ENCODE measurements around the gene IDI1. TPM values are rescaled to one million over a fixed set of nuclear protein-coding genes. Genes with fewer than 3 reads are reported as not detected.

IDI1 gene
- total RNA-seq, 1 experiment from 2014 or later = 44.7 TPM

DNA sequence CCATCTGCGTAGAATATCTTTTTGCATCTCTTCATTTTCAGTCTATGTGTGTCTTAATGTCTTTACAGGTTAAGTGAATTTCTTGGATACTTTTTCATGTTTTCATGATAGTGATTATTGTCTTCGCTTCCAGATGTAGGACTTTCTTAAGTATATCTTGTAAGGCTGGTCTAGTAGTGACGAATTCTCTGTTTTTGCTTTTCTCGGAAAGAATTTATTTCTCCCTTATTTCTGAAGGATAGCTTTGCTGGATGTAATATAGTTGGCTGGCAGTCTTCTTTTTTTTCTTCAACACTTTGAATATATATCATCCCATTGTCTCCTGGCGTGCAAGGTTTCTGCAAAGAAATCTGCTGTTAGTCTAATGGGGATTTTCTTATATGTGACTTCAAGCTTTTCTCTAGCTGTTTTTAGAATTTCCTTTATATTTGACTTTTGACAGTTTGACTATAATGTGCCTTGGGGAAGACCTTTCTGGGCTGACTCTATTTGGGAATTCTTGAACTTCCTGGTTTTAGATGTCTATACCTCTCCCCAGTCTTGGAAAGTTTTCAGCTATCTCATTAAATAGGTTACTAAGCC lies 46.4 kb downstream of the IDI1 start:
- Histone ChIP-seq H3K27me3 (ENCODE audit: insufficient read depth, low read length) (no peaks in the 10 kb centered on the region), H4K20me1 (ENCODE audit: control insufficient read depth, insufficient read depth, insufficient read length) (peaks cover 2% of the 10 kb centered on the region), H3K9me3 (ENCODE audit: control insufficient read depth, low read depth, low read length) (no peaks in the 10 kb centered on the region), H2BK15ac (ENCODE audit: low read depth, low read length) (no peak overlapping the region), H3K79me2 (ENCODE audit: insufficient read depth, low read length) (peaks cover 2% of the 10 kb centered on the region; the same call in 1 of the 2 replicates), H4K91ac (ENCODE audit: insufficient read length, low read depth, low read length) (no peak overlapping the region), H2AK5ac (ENCODE audit: insufficient read length, low read length) (no peak overlapping the region), H3K14ac (ENCODE audit: insufficient read depth, low read length) (no peak overlapping the region), H3K56ac (ENCODE audit: insufficient read length, low read depth, low read length) (no peak overlapping the region), H3K23ac (ENCODE audit: insufficient read length, low read depth, low read length) (no peak overlapping the region), H3K27ac (ENCODE audit: insufficient read length, low read depth, low read length) (no peak overlapping the region), H2BK20ac (ENCODE audit: low read depth, low read length, poor library complexity, severe bottlenecking) (no peak overlapping the region), H2BK5ac (ENCODE audit: insufficient read length, low read length) (no peak overlapping the region), H3T11ph (ENCODE audit: low read length) (no peak overlapping the region), H3K4me2 (ENCODE audit: insufficient read depth, insufficient read length, low read length) (no peak overlapping the region), H3K4ac (ENCODE audit: low read depth, low read length) (no peak overlapping the region), H2BK12ac (ENCODE audit: insufficient read length, low read depth, low read length) (no peak overlapping the region), H2AFZ (ENCODE audit: low read length) (no peak overlapping the region), H3K4me1 (ENCODE audit: insufficient read depth, low read length) (no peaks in the 10 kb centered on the region), H4K5ac (ENCODE audit: insufficient read length, low read depth, low read length) (no peak overlapping the region), H4K8ac (replicated peaks; ENCODE audit: insufficient read length, low read depth, low read length) (no peak overlapping the region), H3K18ac (ENCODE audit: insufficient read length, low read depth, low read length) (no peak overlapping the region), H2BK120ac (ENCODE audit: low read depth, low read length, poor library complexity, severe bottlenecking) (no peak overlapping the region), H3K23me2 (ENCODE audit: insufficient read length, low read depth, low read length, poor library complexity, severe bottlenecking) (no peaks in the 10 kb centered on the region), H3K79me1 (ENCODE audit: insufficient read depth, low read depth, low read length, poor library complexity, severe bottlenecking) (peaks cover 2% of the 10 kb centered on the region), H3K9ac (ENCODE audit: extremely low read depth, insufficient read length, low read length) (no peak overlapping the region)
- no peak overlapping the region for H3K4me3 Mint-ChIP-seq
- no peaks in the 10 kb centered on the region; a peak in 1 of 5 replicates for H3K9me3 Mint-ChIP-seq
- DNase-seq = no peak
- no peaks in the 10 kb centered on the region for H3K4me1 Mint-ChIP-seq
- TF ChIP-seq, protein P1, sequence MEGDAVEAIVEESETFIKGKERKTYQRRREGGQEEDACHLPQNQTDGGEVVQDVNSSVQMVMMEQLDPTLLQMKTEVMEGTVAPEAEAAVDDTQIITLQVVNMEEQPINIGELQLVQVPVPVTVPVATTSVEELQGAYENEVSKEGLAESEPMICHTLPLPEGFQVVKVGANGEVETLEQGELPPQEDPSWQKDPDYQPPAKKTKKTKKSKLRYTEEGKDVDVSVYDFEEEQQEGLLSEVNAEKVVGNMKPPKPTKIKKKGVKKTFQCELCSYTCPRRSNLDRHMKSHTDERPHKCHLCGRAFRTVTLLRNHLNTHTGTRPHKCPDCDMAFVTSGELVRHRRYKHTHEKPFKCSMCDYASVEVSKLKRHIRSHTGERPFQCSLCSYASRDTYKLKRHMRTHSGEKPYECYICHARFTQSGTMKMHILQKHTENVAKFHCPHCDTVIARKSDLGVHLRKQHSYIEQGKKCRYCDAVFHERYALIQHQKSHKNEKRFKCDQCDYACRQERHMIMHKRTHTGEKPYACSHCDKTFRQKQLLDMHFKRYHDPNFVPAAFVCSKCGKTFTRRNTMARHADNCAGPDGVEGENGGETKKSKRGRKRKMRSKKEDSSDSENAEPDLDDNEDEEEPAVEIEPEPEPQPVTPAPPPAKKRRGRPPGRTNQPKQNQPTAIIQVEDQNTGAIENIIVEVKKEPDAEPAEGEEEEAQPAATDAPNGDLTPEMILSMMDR (conservative IDR thresholded peaks at IDR 0.05) = no peak
- peaks cover 76 to 97% (median 94%) of the 10 kb centered on the region in 3 experiments for H3K36me3 Mint-ChIP-seq (ENCODE audit: insufficient read depth in 1 of 3, low read depth in 3 of 3)
- no peaks in the 10 kb centered on the region for H3K27me3 Mint-ChIP-seq (ENCODE audit: low read depth)
- WGBS (ENCODE audit: extremely low coverage, insufficient read length, low lambda C conversion rate) = no CpG with 5 or more reads among the region's 5 CpGs
- H3K27ac Mint-ChIP-seq = no peak overlapping the region

All from H9 (cell line).